ENCODE measurements around the gene MARK3. TPM values are rescaled to one million over a fixed set of nuclear protein-coding genes. Genes with fewer than 3 reads are reported as not detected.

Gene MARK3
- total and polyA plus RNA-seq, 10 of the 15 experiments (the other 5 are each of a cell fraction or from before 2014, with no cell fraction given) = 10.7 to 75.1 (median 41.4) TPM

DNA sequence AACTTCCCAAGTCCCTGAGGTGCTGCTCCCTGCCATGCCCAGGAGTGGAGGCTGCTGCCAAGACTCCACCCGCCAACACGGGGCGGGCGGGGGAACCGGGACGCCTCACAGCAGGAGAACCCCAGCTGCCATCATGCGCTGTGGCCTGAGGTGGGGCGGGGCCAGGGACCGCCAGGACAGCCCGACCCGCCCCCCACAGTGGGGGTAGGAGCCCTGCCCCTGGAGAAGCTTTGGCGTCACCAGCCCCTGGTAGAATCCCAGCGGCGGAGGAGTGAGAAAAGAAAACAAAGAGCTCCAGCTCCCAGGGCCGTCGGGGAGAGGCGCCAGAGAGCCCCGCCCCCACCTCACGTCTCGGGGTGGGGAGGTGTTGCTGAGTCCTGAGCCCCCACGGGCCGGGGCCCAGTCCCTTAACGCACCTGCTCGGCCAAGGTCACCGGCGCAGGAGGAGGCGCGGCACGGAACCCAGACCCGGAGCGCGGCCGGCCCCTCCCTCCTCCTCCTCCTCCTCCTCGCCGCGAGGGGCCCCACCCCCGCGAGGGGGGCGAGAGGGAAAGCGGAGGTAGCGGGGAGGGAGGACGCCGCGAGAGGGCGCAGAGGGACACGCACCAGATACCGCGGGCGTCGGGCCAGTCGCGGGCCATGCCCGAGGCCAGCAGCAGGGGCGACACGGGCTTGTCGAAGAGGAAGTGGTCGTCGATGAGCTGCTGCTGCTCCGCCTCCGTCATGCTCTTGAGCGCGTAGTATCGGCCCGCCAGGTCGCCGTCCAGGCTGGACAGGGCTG, 135.6 kb downstream of the MARK3 start (continued):
- TF ChIP-seq CEBPB (IDR thresholded peaks at IDR 0.05; ENCODE audit: borderline replicate concordance in 1 of 2, low read depth in 2 of 2, low read length in 2 of 2) (no peak), SMC3 (IDR thresholded peaks at IDR 0.05; ENCODE audit: borderline replicate concordance, low read length) (peak; percentile 25; the same call in 1 of the 2 replicates), BACH1 (IDR thresholded peaks at IDR 0.05; ENCODE audit: borderline replicate concordance) (peak; percentile 55; the same call in 1 of the 2 replicates), ZNF24 (IDR thresholded peaks at IDR 0.05) (no peak), NBN (IDR thresholded peaks at IDR 0.05) (0 out of 2 replicates have a peak, but pooled peaks have one; percentile 34), MXI1 (IDR thresholded peaks at IDR 0.05; ENCODE audit: low read depth, low read length) (no peak), GATAD2B (conservative IDR thresholded peaks at IDR 0.05; ENCODE audit: low read depth) (peak; percentile 38), POU2F2 (IDR thresholded peaks at IDR 0.05; ENCODE audit: borderline replicate concordance, low read depth, low read length) (no peak), LARP7 (IDR thresholded peaks at IDR 0.05) (0 out of 2 replicates have a peak, but pooled peaks have one; percentile 27), SPI1 (IDR thresholded peaks at IDR 0.05; ENCODE audit: borderline replicate concordance, insufficient read depth, low read depth, low read length) (peak; percentile 60; the same call in 1 of the 2 replicates), NKRF (conservative IDR thresholded peaks at IDR 0.05) (0 out of 2 replicates have a peak, but pooled peaks have one; percentile 35)

Data from GM12878 (cell line).